ENCODE measurements around the gene CDK6.

GRCh38 chr7:92697012-92697411, 139.4 kb downstream of the CDK6 start:
- no peak for TF ChIP-seq POLR2A (IDR thresholded peaks at IDR 0.05)
- TF ChIP-seq CTCF (IDR thresholded peaks at IDR 0.05 in 4 of 5, conservative IDR thresholded peaks at IDR 0.05 in 1 of 5) = no peak
